Thyroid gland (tissue), 4 donors: ENCODE results near the gene THBS4. TPM values are rescaled to one million over a fixed set of nuclear protein-coding genes. Genes with fewer than 3 reads are reported as not detected.
A peak's percentile ranks its signal among the peaks of the same experiment; 100 is the strongest.
"Not testable (repeated sequence)": the region's sequence is repeated elsewhere in the genome, so short reads cannot be mapped to it uniquely, and the experiment has no call there.

Experiments used
- DNase-seq, 2 donors: peaks; one replicate each; pipeline ENCODE4 v3.0.0-alpha.2; 2019
- H3K27ac ChIP-seq, 3 donors: fragments of 200-600 bp; sonication (generic); 1 replicate in 2 of 3; 2 replicates in 1 of 3; pipeline ENCODE4 v1.5.1; 2016 to 2019; ENCODE audit warnings: mild to moderate bottlenecking in 1 of 3, moderate library complexity in 1 of 3
- H3K27me3 ChIP-seq: fragments of 200-600 bp; sonication (generic); one replicate; pipeline ENCODE4 v1.5.1; 2019
- H3K36me3 ChIP-seq, 2 donors: fragments of 200-600 bp; sonication (generic); one replicate each; pipeline ENCODE4 v1.5.1; 2016 to 2019
- H3K4me1 ChIP-seq, 2 donors: fragments of 200-600 bp; sonication (generic); one replicate each; pipeline ENCODE4 v1.5.1; 2017 to 2019
- H3K4me3 ChIP-seq, 3 donors: fragments of 200-600 bp; sonication (generic); replicated peaks in 1 of 3; 1 replicate in 2 of 3; 2 replicates in 1 of 3; pipeline ENCODE4 v1.5.1; 2016; ENCODE audit warnings: mild to moderate bottlenecking in 1 of 3
- H3K9me3 ChIP-seq: fragments of 200-600 bp; sonication (generic); one replicate; pipeline ENCODE4 v1.5.1; 2017
- POLR2A ChIP-seq, 2 donors: fragments of 450-650 bp; IDR thresholded peaks; one replicate each; pipeline ENCODE4 v1.6.1; 2017; ENCODE audit warnings: antibody characterized with exemption in 2 of 2, mild to moderate bottlenecking in 2 of 2, moderate library complexity in 1 of 2
- WGBS, 2 donors: methylation state at CpG; one replicate each; pipeline ENCODE4 v1.1.5; 2017; 5-methylcytosine and 5-hydroxymethylcytosine counted together
- intact Hi-C: fragments of 100-400 bp; cut with DNase I; formaldehyde crosslinking; loops from one replicate; pipeline ENCODE4 v1.15.1; 2023
- total RNA-seq, 4 donors: library from RNA; depleted of rRNA; stranded (reverse); fragments of >200 nt; gene quantifications; one replicate each; pipeline ENCODE4 v1.2.3, GENCODE V29; 2016
- TF ChIP-seq, protein P1 (sequence below), 6 experiments: fragments of 200-600 bp in 3 of 6; fragments of 450-650 bp in 3 of 6; sonication (generic) in 3 of 6; IDR thresholded peaks; one replicate each; pipeline ENCODE4 v1.5.1; 2016 to 2019; ENCODE audit warnings: antibody characterized with exemption in 6 of 6, mild to moderate bottlenecking in 2 of 6, inconsistent platforms in 1 of 6, moderate library complexity in 1 of 6

The THBS4 gene
- total RNA-seq, 4 donors from 2014 or later: 2.4 to 4.5 (median 3.1) TPM

- intact Hi-C loops, H3K27ac ChIP-seq, H3K4me1 ChIP-seq, H3K36me3 ChIP-seq, DNase-seq, H3K4me3 ChIP-seq, H3K27me3 ChIP-seq, H3K9me3 ChIP-seq: not testable (repeated sequence)
- TF ChIP-seq, protein P1, sequence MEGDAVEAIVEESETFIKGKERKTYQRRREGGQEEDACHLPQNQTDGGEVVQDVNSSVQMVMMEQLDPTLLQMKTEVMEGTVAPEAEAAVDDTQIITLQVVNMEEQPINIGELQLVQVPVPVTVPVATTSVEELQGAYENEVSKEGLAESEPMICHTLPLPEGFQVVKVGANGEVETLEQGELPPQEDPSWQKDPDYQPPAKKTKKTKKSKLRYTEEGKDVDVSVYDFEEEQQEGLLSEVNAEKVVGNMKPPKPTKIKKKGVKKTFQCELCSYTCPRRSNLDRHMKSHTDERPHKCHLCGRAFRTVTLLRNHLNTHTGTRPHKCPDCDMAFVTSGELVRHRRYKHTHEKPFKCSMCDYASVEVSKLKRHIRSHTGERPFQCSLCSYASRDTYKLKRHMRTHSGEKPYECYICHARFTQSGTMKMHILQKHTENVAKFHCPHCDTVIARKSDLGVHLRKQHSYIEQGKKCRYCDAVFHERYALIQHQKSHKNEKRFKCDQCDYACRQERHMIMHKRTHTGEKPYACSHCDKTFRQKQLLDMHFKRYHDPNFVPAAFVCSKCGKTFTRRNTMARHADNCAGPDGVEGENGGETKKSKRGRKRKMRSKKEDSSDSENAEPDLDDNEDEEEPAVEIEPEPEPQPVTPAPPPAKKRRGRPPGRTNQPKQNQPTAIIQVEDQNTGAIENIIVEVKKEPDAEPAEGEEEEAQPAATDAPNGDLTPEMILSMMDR (IDR thresholded peaks at IDR 0.05): peak; percentile 26 to 85 (median 72)
- WGBS, 2 donors: 24 to 28% methylated on average over 15 of the region's 15 CpGs
Observed at GRCh38 chr5:80091792-80092192, 56.6 kb downstream of the THBS4 start.

DNA sequence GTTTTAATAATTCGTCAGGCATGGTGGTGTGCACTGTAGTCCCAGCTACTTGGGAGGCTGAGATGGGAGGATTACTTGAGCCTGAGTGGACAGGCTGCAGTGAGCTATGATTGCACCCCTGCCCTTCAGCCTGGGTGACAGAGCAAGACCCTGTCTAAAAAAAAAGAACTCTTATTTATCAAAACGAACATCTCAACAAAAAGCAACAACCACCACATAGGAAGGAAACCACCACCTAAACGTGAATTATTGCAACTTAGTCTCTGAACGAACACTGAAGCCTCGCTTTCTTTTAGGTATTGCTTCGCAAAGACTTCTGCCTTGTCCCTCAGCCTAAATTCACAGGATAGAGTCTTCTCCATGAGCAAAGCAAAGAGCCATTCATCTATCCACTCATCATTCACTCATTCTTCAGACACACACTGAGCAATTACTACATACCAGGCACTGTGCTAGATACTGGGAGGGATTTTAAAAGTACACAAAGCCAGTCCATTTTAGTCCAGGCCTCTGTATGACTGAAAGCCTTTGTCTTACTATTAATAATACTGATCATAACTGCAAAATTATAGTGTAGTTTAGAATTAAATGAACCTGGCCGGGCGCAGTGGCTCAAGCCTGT, 57.4 kb downstream of the THBS4 start:
- no peak for DNase-seq
- H3K27me3 ChIP-seq: no peaks in the 10 kb centered on the region
- no peak overlapping the region for H3K4me3 ChIP-seq
- no peak overlapping the region for H3K27ac ChIP-seq
- no peak for TF ChIP-seq POLR2A (IDR thresholded peaks at IDR 0.05)
- TF ChIP-seq, protein P1 (IDR thresholded peaks at IDR 0.05): no peak
- peaks cover 0 to 7% of the 10 kb centered on the region in 2 donors for H3K4me1 ChIP-seq
- intact Hi-C loops: no loop called here
- H3K36me3 ChIP-seq: no peaks in the 10 kb centered on the region
- WGBS, 2 donors: 86 to 90% methylated on average over 8 of the region's 8 CpGs
- H3K9me3 ChIP-seq: no peaks in the 10 kb centered on the region

DNA sequence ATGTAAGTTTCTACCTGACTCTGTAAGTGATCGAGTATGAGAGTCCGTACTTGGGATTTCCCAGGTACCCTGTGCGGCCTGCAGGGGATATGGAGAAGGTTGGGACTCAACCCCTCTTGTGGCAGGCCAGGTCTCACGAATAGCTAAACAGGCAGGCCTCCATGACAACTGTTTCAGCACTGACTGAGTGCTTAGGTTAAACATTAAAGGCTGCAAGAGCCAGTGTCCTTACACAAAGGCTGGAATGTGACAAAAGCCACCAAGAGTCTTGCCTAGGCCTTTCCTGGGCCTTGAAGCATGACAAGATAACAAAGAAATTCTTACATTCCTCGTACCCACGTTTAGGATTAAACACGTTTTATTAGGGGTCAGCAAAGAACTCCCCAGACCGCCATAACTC, 58.6 kb downstream of the THBS4 start:
- intact Hi-C loops: loop anchor here (2.0 kb wide), 1 partner anchor 213 kb away; no protein-coding TSS in a partner anchor
- Histone ChIP-seq H3K27ac (peak overlapping the region in 1 of 3 donors; percentile 36), H3K4me1 (peaks cover 0 to 7% of the 10 kb centered on the region in 2 donors), H3K27me3 (no peaks in the 10 kb centered on the region), H3K4me3 (no peak overlapping the region), H3K9me3 (no peaks in the 10 kb centered on the region), H3K36me3 (no peaks in the 10 kb centered on the region)
- TF ChIP-seq, protein P1 (IDR thresholded peaks at IDR 0.05): peak in 1 of 6 experiments; percentile 3
- TF ChIP-seq POLR2A (IDR thresholded peaks at IDR 0.05): no peak
- 45 to 53% methylated on average over 8 of the region's 8 CpGs for WGBS, 2 donors
- DNase-seq: peak in 1 of 2 donors; percentile 8

GRCh38 chr5:80094236-80094738, 59.1 kb downstream of the THBS4 start:
- H3K4me3 ChIP-seq: no peak overlapping the region
- H3K9me3 ChIP-seq: no peaks in the 10 kb centered on the region
- TF ChIP-seq, protein P1 (IDR thresholded peaks at IDR 0.05): no peak
- no peak for TF ChIP-seq POLR2A (IDR thresholded peaks at IDR 0.05)
- intact Hi-C loops: loop anchor here (2.0 kb wide), 1 partner anchor 213 kb away; no protein-coding TSS in a partner anchor
- H3K27ac ChIP-seq: peak overlapping the region in 1 of 3 donors; percentile 36
- no peak for DNase-seq
- peaks cover 0 to 7% of the 10 kb centered on the region in 2 donors for H3K4me1 ChIP-seq
- no peaks in the 10 kb centered on the region for H3K27me3 ChIP-seq
- no peaks in the 10 kb centered on the region for H3K36me3 ChIP-seq
- 65 to 67% methylated on average over 5 of the region's 5 CpGs for WGBS, 2 donors

DNA sequence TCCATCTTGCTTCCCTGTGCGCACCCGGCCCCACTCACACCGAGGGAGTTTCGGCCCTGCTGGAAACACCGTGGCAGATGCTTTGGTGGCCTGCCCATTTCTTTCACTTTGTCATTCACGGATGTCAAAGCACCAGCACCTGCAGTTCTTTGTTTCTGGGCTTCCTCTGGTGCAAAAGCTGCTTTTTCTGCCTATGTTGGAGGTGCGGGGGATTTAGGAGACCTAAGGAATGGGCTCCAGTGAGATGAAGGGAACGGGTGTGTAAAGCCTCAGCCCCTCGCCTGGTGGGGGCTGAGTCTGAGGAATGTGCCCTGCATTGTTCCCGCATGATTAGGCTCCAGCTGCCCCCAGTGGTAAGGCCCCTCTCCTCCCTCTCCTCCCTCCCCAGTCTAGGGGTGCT, 62.3 kb downstream of the THBS4 start:
- WGBS, 2 donors: 85 to 94% methylated on average over 10 of the region's 10 CpGs
- DNase-seq: no peak
- intact Hi-C loops: no loop called here
- TF ChIP-seq, protein P1 (IDR thresholded peaks at IDR 0.05): no peak
- TF ChIP-seq POLR2A (IDR thresholded peaks at IDR 0.05): no peak
- H3K4me1 ChIP-seq: peaks cover 0 to 7% of the 10 kb centered on the region in 2 donors
- H3K27ac ChIP-seq: no peak overlapping the region
- no peaks in the 10 kb centered on the region for H3K27me3 ChIP-seq
- no peaks in the 10 kb centered on the region for H3K36me3 ChIP-seq
- H3K9me3 ChIP-seq: no peaks in the 10 kb centered on the region
- H3K4me3 ChIP-seq: no peak overlapping the region
